Neural progenitor cell (in vitro differentiated cells): ENCODE results near the gene NOTUM. TPM values are rescaled to one million over a fixed set of nuclear protein-coding genes. Genes with fewer than 3 reads are reported as not detected.

Experiments used
- DNase-seq: peaks from one replicate; pipeline ENCODE4 v3.0.0-alpha.2; 2016; ENCODE audit warnings: low spot score
- H2AFZ ChIP-seq: fragments of 200-600 bp; sonication (generic); replicated peaks from 2 replicates; pipeline ENCODE4 v1.6.1; 2016; ENCODE audit warnings: antibody characterized with exemption
- H3F3A ChIP-seq: fragments of 200-600 bp; sonication (generic); 2 replicates; pipeline ENCODE4 v1.6.1; 2016; ENCODE audit warnings: antibody characterized with exemption, low read depth
- H3K27ac ChIP-seq: fragments of 200-600 bp; sonication (generic); 2 replicates; pipeline ENCODE4 v1.5.1; 2016; ENCODE audit warnings: mild to moderate bottlenecking
- H3K27me3 ChIP-seq: fragments of 200-600 bp; sonication (generic); 2 replicates; pipeline ENCODE4 v1.6.1; 2016; ENCODE audit warnings: mild to moderate bottlenecking, moderate library complexity
- H3K36me3 ChIP-seq: fragments of 200-600 bp; sonication (generic); 2 replicates; pipeline ENCODE4 v1.5.1; 2016
- H3K4me1 ChIP-seq: fragments of 200-600 bp; sonication (generic); 2 replicates; pipeline ENCODE4 v1.6.1; 2016; ENCODE audit warnings: mixed run types
- H3K4me2 ChIP-seq: fragments of 200-600 bp; sonication (generic); 2 replicates; pipeline ENCODE4 v1.6.1; 2016
- H3K4me3 ChIP-seq: fragments of 200-600 bp; sonication (generic); 2 replicates; pipeline ENCODE4 v1.5.1; 2016
- H3K79me2 ChIP-seq: fragments of 200-600 bp; sonication (generic); 2 replicates; pipeline ENCODE4 v1.6.1; 2016; ENCODE audit warnings: low read depth
- H3K9ac ChIP-seq: fragments of 200-600 bp; sonication (generic); 2 replicates; pipeline ENCODE4 v1.6.1; 2016
- H3K9me3 ChIP-seq: fragments of 200-600 bp; sonication (generic); 2 replicates; pipeline ENCODE4 v1.5.1; 2016; ENCODE audit warnings: low read depth
- H4K20me1 ChIP-seq: fragments of 200-600 bp; sonication (generic); 2 replicates; pipeline ENCODE4 v1.6.1; 2016; ENCODE audit warnings: low read depth
- H3K27ac Mint-ChIP-seq: 3 replicates; pipeline ENCODE4 v1.8.0; 2021; ENCODE audit warnings: mixed read lengths
- H3K27me3 Mint-ChIP-seq: 2 replicates; pipeline ENCODE4 v1.8.0; 2022; ENCODE audit warnings: low read depth, mild to moderate bottlenecking, inconsistent platforms, moderate library complexity, mixed read lengths; ENCODE audit not compliant: insufficient read depth
- H3K36me3 Mint-ChIP-seq: 3 replicates; pipeline ENCODE4 v1.8.0; 2021; ENCODE audit warnings: mixed read lengths
- H3K4me1 Mint-ChIP-seq: 3 replicates; pipeline ENCODE4 v1.8.0; 2021; ENCODE audit warnings: mixed read lengths
- H3K4me3 Mint-ChIP-seq: 3 replicates; pipeline ENCODE4 v1.8.0; 2021; ENCODE audit warnings: mild to moderate bottlenecking, moderate library complexity, mixed read lengths
- H3K9me3 Mint-ChIP-seq: 3 replicates; pipeline ENCODE4 v1.8.0; 2020; ENCODE audit warnings: mixed read lengths
- EZH2 ChIP-seq: fragments of 200-600 bp; sonication (generic); IDR thresholded peaks from 2 replicates; pipeline ENCODE4 v1.6.1; 2017; ENCODE audit warnings: antibody characterized with exemption, mild to moderate bottlenecking, moderate library complexity
- EZH2phosphoT487 ChIP-seq: fragments of 200-600 bp; sonication (generic); IDR thresholded peaks from 2 replicates; pipeline ENCODE4 v1.6.1; 2017; ENCODE audit warnings: antibody characterized with exemption
- total RNA-seq: library from RNA; depleted of rRNA; stranded (reverse); fragments of >200 nt; gene quantifications from 2 replicates; pipeline ENCODE4 v1.2.3, GENCODE V29; 2015; ENCODE audit warnings: low replicate concordance
- TF ChIP-seq, protein P1 (sequence below): fragments of 200-600 bp; sonication (generic); IDR thresholded peaks from 2 replicates; pipeline ENCODE4 v1.5.1; 2017; ENCODE audit warnings: antibody characterized with exemption, mild to moderate bottlenecking

NOTUM gene
- total RNA-seq, 1 donor from 2014 or later, result not detected

DNA sequence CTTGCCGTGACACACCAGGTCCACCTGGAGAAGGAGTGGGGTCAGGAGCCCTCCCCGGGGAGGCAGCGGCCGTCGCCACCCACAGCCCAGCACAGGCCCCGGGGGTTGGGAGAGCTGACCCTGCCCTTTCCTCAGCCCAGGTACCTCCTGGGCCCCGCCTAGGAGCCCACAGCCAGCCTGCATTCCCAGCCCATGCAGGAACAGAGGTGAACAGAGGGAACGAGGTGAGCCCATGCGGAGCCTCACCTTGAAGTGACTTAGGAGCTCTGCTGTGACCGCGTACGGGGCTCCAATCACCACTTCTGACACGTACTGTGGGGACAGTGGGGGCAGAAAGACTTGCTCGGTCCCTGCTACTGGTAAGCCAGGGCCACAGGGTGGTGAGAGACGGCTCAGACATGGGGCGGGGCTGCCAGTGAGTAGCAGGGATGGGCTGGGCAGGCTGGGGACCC, 55.5 kb downstream of the NOTUM start:
- Histone ChIP-seq H3K4me1 (peaks cover 9% of the 10 kb centered on the region), H4K20me1 (peaks cover 23% of the 10 kb centered on the region), H3K27me3 (peaks cover 44% of the 10 kb centered on the region), H3K4me3 (no peak overlapping the region), H3K36me3 (no peaks in the 10 kb centered on the region), H3F3A (peaks cover 23% of the 10 kb centered on the region), H3K4me2 (no peak overlapping the region), H2AFZ (no peak overlapping the region), H3K9ac (no peak overlapping the region), H3K9me3 (no peaks in the 10 kb centered on the region), H3K27ac (no peak overlapping the region), H3K79me2 (no peaks in the 10 kb centered on the region)
- Mint-ChIP-seq H3K4me3 (no peak overlapping the region), H3K4me1 (peaks cover 12% of the 10 kb centered on the region), H3K36me3 (peaks cover 5% of the 10 kb centered on the region), H3K27ac (no peak overlapping the region), H3K9me3 (no peaks in the 10 kb centered on the region), H3K27me3 (peaks cover 16% of the 10 kb centered on the region)
- TF ChIP-seq, protein P1, sequence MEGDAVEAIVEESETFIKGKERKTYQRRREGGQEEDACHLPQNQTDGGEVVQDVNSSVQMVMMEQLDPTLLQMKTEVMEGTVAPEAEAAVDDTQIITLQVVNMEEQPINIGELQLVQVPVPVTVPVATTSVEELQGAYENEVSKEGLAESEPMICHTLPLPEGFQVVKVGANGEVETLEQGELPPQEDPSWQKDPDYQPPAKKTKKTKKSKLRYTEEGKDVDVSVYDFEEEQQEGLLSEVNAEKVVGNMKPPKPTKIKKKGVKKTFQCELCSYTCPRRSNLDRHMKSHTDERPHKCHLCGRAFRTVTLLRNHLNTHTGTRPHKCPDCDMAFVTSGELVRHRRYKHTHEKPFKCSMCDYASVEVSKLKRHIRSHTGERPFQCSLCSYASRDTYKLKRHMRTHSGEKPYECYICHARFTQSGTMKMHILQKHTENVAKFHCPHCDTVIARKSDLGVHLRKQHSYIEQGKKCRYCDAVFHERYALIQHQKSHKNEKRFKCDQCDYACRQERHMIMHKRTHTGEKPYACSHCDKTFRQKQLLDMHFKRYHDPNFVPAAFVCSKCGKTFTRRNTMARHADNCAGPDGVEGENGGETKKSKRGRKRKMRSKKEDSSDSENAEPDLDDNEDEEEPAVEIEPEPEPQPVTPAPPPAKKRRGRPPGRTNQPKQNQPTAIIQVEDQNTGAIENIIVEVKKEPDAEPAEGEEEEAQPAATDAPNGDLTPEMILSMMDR, result no peak
- TF ChIP-seq EZH2 (no peak), EZH2phosphoT487 (no peak)
- DNase-seq, result no peak

DNA sequence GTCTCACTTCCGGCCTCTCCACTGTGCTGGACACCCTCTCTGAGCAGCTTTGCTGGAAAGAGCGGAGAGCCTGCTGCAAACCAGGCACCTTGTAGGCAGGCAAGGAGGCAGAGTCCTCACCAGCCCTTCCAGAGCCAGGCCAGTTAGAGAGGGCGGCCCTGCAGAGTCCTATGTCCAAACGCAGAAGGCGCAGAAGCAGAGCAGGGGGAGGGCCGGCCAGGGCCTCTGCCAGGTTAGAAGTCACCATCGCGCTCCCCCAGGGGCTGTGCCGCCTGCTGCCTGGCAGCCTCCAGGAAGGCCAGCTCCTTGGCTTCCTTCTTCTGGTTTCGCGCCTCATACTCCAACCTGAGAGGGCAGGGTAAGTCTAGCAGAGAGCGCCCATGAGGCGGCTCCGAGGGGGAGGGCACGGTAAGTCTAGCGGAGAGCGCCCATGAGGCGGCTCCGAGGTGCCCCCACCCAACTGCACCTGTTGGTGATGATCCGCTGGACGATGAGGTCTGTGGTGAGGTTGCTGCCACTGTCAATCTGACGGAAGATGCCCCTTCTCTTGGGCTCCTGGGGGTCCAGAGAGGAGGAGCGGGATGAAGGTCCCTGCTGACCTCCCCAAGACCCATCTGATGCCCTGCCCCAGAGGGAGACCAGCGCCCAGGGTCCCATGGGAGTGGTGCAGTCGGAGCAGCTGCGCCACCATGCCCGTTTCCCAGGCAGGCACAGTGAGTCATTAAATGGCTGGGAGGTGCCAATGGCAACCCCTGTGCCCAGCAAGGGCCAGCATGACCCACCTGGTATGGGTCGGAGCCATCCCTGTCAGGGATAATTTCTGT, 56.2 kb downstream of the NOTUM start:
- Mint-ChIP-seq H3K4me1 (peaks cover 13% of the 10 kb centered on the region), H3K36me3 (peaks cover 9% of the 10 kb centered on the region), H3K9me3 (no peaks in the 10 kb centered on the region), H3K4me3 (no peak overlapping the region), H3K27ac (no peak overlapping the region), H3K27me3 (peaks cover 19% of the 10 kb centered on the region)
- no peak overlapping the region for H3K9ac ChIP-seq
- TF ChIP-seq EZH2 (no peak), EZH2phosphoT487 (no peak)
- TF ChIP-seq, protein P1, result no peak
- H4K20me1 ChIP-seq, result peaks cover 23% of the 10 kb centered on the region
- DNase-seq, result no peak
- H3K27ac ChIP-seq, result no peak overlapping the region
- H2AFZ ChIP-seq, result no peak overlapping the region
- peaks cover 5% of the 10 kb centered on the region for H3K4me1 ChIP-seq
- no peak overlapping the region for H3K4me3 ChIP-seq
- no peaks in the 10 kb centered on the region for H3K9me3 ChIP-seq
- H3K27me3 ChIP-seq, result peaks cover 38% of the 10 kb centered on the region
- peaks cover 18% of the 10 kb centered on the region for H3F3A ChIP-seq
- H3K79me2 ChIP-seq, result no peaks in the 10 kb centered on the region
- H3K4me2 ChIP-seq, result no peak overlapping the region
- H3K36me3 ChIP-seq, result no peaks in the 10 kb centered on the region

DNA sequence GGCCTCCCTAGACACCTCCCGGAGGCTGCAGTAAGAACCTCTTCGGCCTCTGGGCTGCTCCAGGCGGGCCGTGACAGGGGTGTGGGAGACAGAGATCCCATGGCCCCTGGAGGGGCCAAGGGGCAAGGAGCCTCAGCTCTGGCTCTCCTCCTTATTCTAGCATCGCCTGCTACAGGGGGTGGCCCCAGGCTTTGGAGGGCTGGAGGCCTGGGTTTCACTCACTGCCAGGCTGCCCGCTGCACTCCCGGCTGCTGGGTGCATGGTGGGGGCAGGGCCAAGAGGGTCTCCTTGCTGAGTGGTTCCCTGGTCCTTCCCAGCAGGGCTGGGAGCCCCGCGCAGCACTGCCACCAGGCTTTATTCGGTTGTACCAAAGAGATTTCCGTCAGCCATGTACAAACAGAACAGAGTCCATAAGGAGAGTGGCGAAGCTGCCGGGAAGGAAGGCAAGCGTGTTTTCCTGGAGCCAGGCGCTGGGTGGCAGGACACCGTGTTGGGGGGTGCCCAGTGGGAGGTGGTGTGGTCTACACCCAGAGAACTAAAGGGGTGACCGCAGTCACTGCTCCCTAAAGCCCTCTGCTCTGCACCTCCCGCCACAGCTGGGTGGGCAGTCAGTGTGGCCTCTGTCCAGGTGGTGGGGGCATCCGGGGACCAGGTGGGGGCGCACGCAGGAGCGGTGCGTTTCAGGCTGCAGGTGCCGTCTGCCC, 56.9 kb downstream of the NOTUM start:
- H3K27me3 Mint-ChIP-seq, result peaks cover 19% of the 10 kb centered on the region
- no peak for DNase-seq
- peaks cover 8% of the 10 kb centered on the region for H3K4me1 Mint-ChIP-seq
- Histone ChIP-seq H3K4me2 (no peak overlapping the region), H3F3A (peaks cover 18% of the 10 kb centered on the region), H3K27ac (no peak overlapping the region), H3K9ac (no peak overlapping the region), H2AFZ (no peak overlapping the region), H3K4me1 (peaks cover 5% of the 10 kb centered on the region), H4K20me1 (peaks cover 21% of the 10 kb centered on the region), H3K79me2 (no peaks in the 10 kb centered on the region), H3K36me3 (no peaks in the 10 kb centered on the region), H3K9me3 (no peaks in the 10 kb centered on the region), H3K27me3 (peaks cover 33% of the 10 kb centered on the region), H3K4me3 (no peak overlapping the region)
- no peaks in the 10 kb centered on the region for H3K9me3 Mint-ChIP-seq
- no peak overlapping the region for H3K27ac Mint-ChIP-seq
- no peak overlapping the region for H3K4me3 Mint-ChIP-seq
- TF ChIP-seq EZH2, result no peak
- no peak for TF ChIP-seq EZH2phosphoT487
- TF ChIP-seq, protein P1, result no peak
- peaks cover 10% of the 10 kb centered on the region for H3K36me3 Mint-ChIP-seq
